IMR-90 (cell line): ENCODE measurements around the gene NES. TPM values are rescaled to one million over a fixed set of nuclear protein-coding genes. Genes with fewer than 3 reads are reported as not detected.

Experiments
- ATAC-seq: fragments of 200-7000 bp; cut with Tn5 transposase; 2 replicates; pipeline ENCODE4 v1.9.1; 2020; ENCODE audit warnings: low read depth, mild to moderate bottlenecking, moderate library complexity
- BruUV-seq: library from RNA; stranded (reverse); fragments of 400-500 nt; replicated peaks from 2 replicates; lab custom pipeline; 2021; lab: Mats Ljungman, UMichigan
- CTCF ChIA-PET: fragments of 300-600 bp; formaldehyde crosslinking; extraction: SDS; loops from one replicate; lab custom pipeline; 2021; ENCODE audit warnings: antibody characterized with exemption; lab: Yijun Ruan, JAX
- POLR2A ChIA-PET: fragments of 300-600 bp; sonication (Branson Sonifier 250); formaldehyde crosslinking; loops from one replicate; lab custom pipeline; 2022; ENCODE audit warnings: antibody characterized with exemption; ENCODE audit not compliant: unreplicated experiment; lab: Charles Lee
- DNase-seq: peaks from one replicate; pipeline ENCODE4 v3.0.0; 2013
- H2AFZ ChIP-seq: replicated peaks from 2 replicates; pipeline ENCODE3; 2013; ENCODE audit warnings: low read length, mild to moderate bottlenecking; ENCODE audit not compliant: poor library complexity
- H2AK5ac ChIP-seq: 2 replicates; pipeline ENCODE4 v1.6.1; 2013; ENCODE audit warnings: low read depth, low read length, inconsistent platforms
- H2AK9ac ChIP-seq: replicated peaks from 2 replicates; pipeline ENCODE3; 2013; ENCODE audit warnings: mild to moderate bottlenecking, low read depth, low read length, moderate library complexity; ENCODE audit not compliant: poor library complexity
- H2BK120ac ChIP-seq: 2 replicates; pipeline ENCODE4 v1.6.1; 2013; ENCODE audit warnings: low read depth, low read length, inconsistent platforms
- H2BK15ac ChIP-seq: 3 replicates; pipeline ENCODE4 v1.6.1; 2013; ENCODE audit warnings: low read depth, low read length, inconsistent platforms
- H2BK20ac ChIP-seq: 2 replicates; pipeline ENCODE4 v1.6.1; 2013; ENCODE audit warnings: low read depth, mild to moderate bottlenecking, inconsistent platforms, low read length, moderate library complexity
- H2BK5ac ChIP-seq: 2 replicates; pipeline ENCODE4 v1.6.1; 2013; ENCODE audit warnings: mild to moderate bottlenecking, low read depth, low read length, inconsistent platforms; ENCODE audit not compliant: poor library complexity, severe bottlenecking
- H3K14ac ChIP-seq: replicated peaks from 2 replicates; pipeline ENCODE4 v1.6.1; 2013; ENCODE audit warnings: low read depth, low read length, inconsistent platforms
- H3K18ac ChIP-seq: 2 replicates; pipeline ENCODE4 v1.6.1; 2013; ENCODE audit warnings: low read depth, low read length, control low read depth
- H3K23ac ChIP-seq: 2 replicates; pipeline ENCODE4 v1.6.1; 2013; ENCODE audit warnings: low read depth, low read length, inconsistent platforms
- H3K27ac ChIP-seq: 2 replicates; pipeline ENCODE4 v1.5.1; 2013; ENCODE audit warnings: mild to moderate bottlenecking, control low read depth, low read length; ENCODE audit not compliant: insufficient read depth
- H3K27me3 ChIP-seq: 2 replicates; pipeline ENCODE4 v1.6.1; 2013; ENCODE audit warnings: low read length; ENCODE audit not compliant: control insufficient read depth, insufficient read depth
- H3K36me3 ChIP-seq: 2 replicates; pipeline ENCODE4 v1.6.1; 2013; ENCODE audit warnings: low read length, mixed read lengths; ENCODE audit not compliant: control insufficient read depth, insufficient read depth
- H3K4ac ChIP-seq: 2 replicates; pipeline ENCODE4 v1.6.1; 2013; ENCODE audit warnings: low read depth, low read length, inconsistent platforms
- H3K4me1 ChIP-seq: 2 replicates; pipeline ENCODE4 v1.6.1; 2013; ENCODE audit warnings: low read length, mixed read lengths; ENCODE audit not compliant: control insufficient read depth, insufficient read depth
- H3K4me2 ChIP-seq: 2 replicates; pipeline ENCODE4 v1.6.1; 2013; ENCODE audit warnings: low read depth, mild to moderate bottlenecking, control low read depth, low read length, moderate library complexity
- H3K4me3 ChIP-seq: 2 replicates; pipeline ENCODE4 v1.5.1; 2013; ENCODE audit warnings: low read depth, mild to moderate bottlenecking, control low read depth, low read length, moderate library complexity; ENCODE audit not compliant: insufficient read depth
- H3K56ac ChIP-seq: 2 replicates; pipeline ENCODE4 v1.6.1; 2013; ENCODE audit warnings: low read length, inconsistent platforms; ENCODE audit not compliant: insufficient read depth; ENCODE audit errors: extremely low read depth
- H3K79me1 ChIP-seq, 2 experiments: 2 replicates each; pipeline ENCODE4 v1.6.1; 2013; ENCODE audit warnings: low read length in 2 of 2, inconsistent platforms in 1 of 2, low read depth in 1 of 2
- H3K9ac ChIP-seq: 2 replicates; pipeline ENCODE4 v1.6.1; 2013; ENCODE audit warnings: low read depth, low read length, control low read depth
- H3K9me1 ChIP-seq: 2 replicates; pipeline ENCODE4 v1.6.1; 2013; ENCODE audit warnings: low read length, inconsistent platforms; ENCODE audit not compliant: insufficient read depth
- H3K9me3 ChIP-seq: 2 replicates; pipeline ENCODE4 v1.6.1; 2013; ENCODE audit warnings: low read length; ENCODE audit not compliant: control insufficient read depth, insufficient read depth
- H4K20me1 ChIP-seq: 2 replicates; pipeline ENCODE4 v1.6.1; 2013; ENCODE audit warnings: low read length, inconsistent platforms; ENCODE audit not compliant: insufficient read depth
- H4K5ac ChIP-seq: 2 replicates; pipeline ENCODE4 v1.6.1; 2013; ENCODE audit warnings: mild to moderate bottlenecking, low read depth, low read length, control low read depth
- H4K8ac ChIP-seq, 2 experiments: 2 replicates each; pipeline ENCODE4 v1.6.1; 2013; ENCODE audit warnings: low read depth in 2 of 2, low read length in 2 of 2, control low read depth in 1 of 2, inconsistent platforms in 1 of 2
- H4K91ac ChIP-seq: 2 replicates; pipeline ENCODE4 v1.6.1; 2013; ENCODE audit warnings: low read depth, low read length, inconsistent platforms; ENCODE audit not compliant: insufficient read depth
- BHLHE40 ChIP-seq: fragments of 150-350 bp; IDR thresholded peaks from 2 replicates; pipeline ENCODE4 v1.6.1; 2016; ENCODE audit warnings: mild to moderate bottlenecking, low read depth, low read length
- CEBPB ChIP-seq: IDR thresholded peaks from 2 replicates; pipeline ENCODE4 v1.6.1; 2012; ENCODE audit warnings: low read depth, low read length, improper control_type of control experiment
- CHD1 ChIP-seq: IDR thresholded peaks from 2 replicates; pipeline ENCODE4 v1.6.1; 2012; ENCODE audit warnings: low read depth, low read length, improper control_type of control experiment
- FOS ChIP-seq: fragments of 150-350 bp; IDR thresholded peaks from 2 replicates; pipeline ENCODE4 v1.6.1; 2016; ENCODE audit warnings: low read depth, low read length
- MAZ ChIP-seq: IDR thresholded peaks from 2 replicates; pipeline ENCODE4 v1.6.1; 2012; ENCODE audit warnings: low read depth, mild to moderate bottlenecking, low read length, improper control_type of control experiment, moderate library complexity, borderline replicate concordance
- MXI1 ChIP-seq: IDR thresholded peaks from 2 replicates; pipeline ENCODE4 v1.6.1; 2012; ENCODE audit warnings: low read depth, mild to moderate bottlenecking, low read length, moderate library complexity, borderline replicate concordance
- NFE2L2 ChIP-seq: fragments of 150-350 bp; IDR thresholded peaks from 2 replicates; pipeline ENCODE4 v1.6.1; 2016; ENCODE audit warnings: low read depth, mild to moderate bottlenecking, low read length
- POLR2A ChIP-seq: IDR thresholded peaks from 2 replicates; pipeline ENCODE4 v1.6.1; 2012; ENCODE audit warnings: mild to moderate bottlenecking, low read depth, low read length
- RAD21 ChIP-seq: IDR thresholded peaks from 2 replicates; pipeline ENCODE4 v1.6.1; 2012; ENCODE audit warnings: low read length, improper control_type of control experiment
- RCOR1 ChIP-seq: IDR thresholded peaks from 2 replicates; pipeline ENCODE4 v1.6.1; 2012; ENCODE audit warnings: mild to moderate bottlenecking, low read length, improper control_type of control experiment; ENCODE audit not compliant: insufficient replicate concordance
- RFX5 ChIP-seq: IDR thresholded peaks from 2 replicates; pipeline ENCODE4 v1.8.0; 2012; ENCODE audit warnings: low read depth, mild to moderate bottlenecking, low read length, moderate library complexity
- SMC3 ChIP-seq: fragments of 150-350 bp; IDR thresholded peaks from 2 replicates; pipeline ENCODE4 v1.6.1; 2016; ENCODE audit warnings: low read depth, mild to moderate bottlenecking, antibody characterized with exemption, low read length, moderate library complexity
- WGBS, 2 experiments: methylation state at CpG; one replicate each; pipeline versions ENCODE4 v1.1.5 to v1.1.7; 2013; ENCODE audit warnings: missing lambda C conversion rate in 2 of 2; ENCODE audit not compliant: insufficient read length in 1 of 2; ENCODE audit errors: extremely low coverage in 2 of 2; 5-methylcytosine and 5-hydroxymethylcytosine counted together
- dilution Hi-C: fragments of 300-500 bp; cut with HindIII; formaldehyde crosslinking; loops from one replicate; pipeline ENCODE4 v1.14.3; 2018; ENCODE audit warnings: low sequenced_read_pairs; ENCODE audit not compliant: unreplicated experiment
- in situ Hi-C: fragments of 300-500 bp; cut with MboI; formaldehyde crosslinking; loops from 3 replicates; pipeline ENCODE4 v1.14.3; 2019; ENCODE audit warnings: low sequenced_read_pairs, inconsistent platforms, mixed read lengths
- intact Hi-C: fragments of 100-400 bp; cut with micrococcal nuclease; formaldehyde crosslinking; loops from 2 replicates; pipeline ENCODE4 v1.10.0; 2022
- polyA plus RNA-seq, 3 experiments: library from polyadenylated mRNA; depleted of rRNA; stranded (reverse); fragments of >200 nt; gene quantifications; 2 replicates each; pipeline ENCODE4 v1.2.3, GENCODE V29; 2012; ENCODE audit warnings: low replicate concordance in 1 of 3
- total RNA-seq: library from RNA; depleted of rRNA; stranded (reverse); fragments of >200 nt; gene quantifications from 2 replicates; pipeline ENCODE4 v1.2.3, GENCODE V29; 2012
- TF ChIP-seq, protein P1 (sequence below): fragments of 150-350 bp; IDR thresholded peaks from 2 replicates; pipeline ENCODE4 v1.6.1; 2017; ENCODE audit warnings: mild to moderate bottlenecking, antibody characterized with exemption, low read length, low read depth
- TF ChIP-seq, protein P2 (sequence below): fragments of 150-350 bp; IDR thresholded peaks from 2 replicates; pipeline ENCODE4 v1.6.1; 2016; ENCODE audit warnings: low read depth, mild to moderate bottlenecking, low read length, moderate library complexity, borderline replicate concordance

NES gene
- total and polyA plus RNA-seq, 2 of the 4 experiments (the other 2 are of a cell fraction), result 25.3 to 40.1 TPM

DNA sequence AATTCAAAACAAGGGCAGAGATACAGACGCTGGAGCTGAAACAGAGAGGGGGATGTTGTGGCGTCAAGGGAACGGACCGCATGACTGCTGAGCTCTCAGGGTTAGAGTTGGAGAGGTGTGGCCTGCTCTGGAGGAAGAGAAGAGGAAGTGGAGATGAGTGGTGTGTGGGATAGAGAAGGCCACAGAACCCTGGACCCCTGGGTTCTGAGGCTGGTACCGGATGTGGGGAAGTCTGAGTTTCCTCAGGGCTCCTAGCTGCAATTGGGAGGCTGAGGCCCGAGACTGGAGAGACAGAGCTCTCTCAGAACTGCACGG is 33.5 kb downstream of the NES start:
- H3K56ac ChIP-seq, result no peak overlapping the region
- H4K5ac ChIP-seq, result no peak overlapping the region
- H2AFZ ChIP-seq, result no peak overlapping the region
- H3K27me3 ChIP-seq, result peaks cover 96% of the 10 kb centered on the region
- no peaks in the 10 kb centered on the region for H3K79me1 ChIP-seq
- H3K14ac ChIP-seq, result no peak overlapping the region
- 0 out of 2 replicates have a peak, but pooled peaks cover 1% of the 10 kb centered on the region for H3K9me3 ChIP-seq
- CTCF ChIA-PET, result interaction anchor here (0.7 to 1.8 kb wide), 2 partner anchors 17 to 146 kb away, joined by 5 to 14 read pairs; no protein-coding TSS in a partner anchor
- H3K23ac ChIP-seq, result no peak overlapping the region
- no peak overlapping the region for H2BK15ac ChIP-seq
- no peak overlapping the region for H3K4ac ChIP-seq
- BruUV-seq, result no TSS peak
- ATAC-seq (no peak), DNase-seq (no peak)
- no peak overlapping the region for H2BK5ac ChIP-seq
- in situ Hi-C loops (no loop called here), dilution Hi-C loops (no loop called here), intact Hi-C loops (no loop called here)
- H3K36me3 ChIP-seq, result no peaks in the 10 kb centered on the region
- no peak overlapping the region for H3K9ac ChIP-seq
- no peak overlapping the region for H2BK120ac ChIP-seq
- no peak for TF ChIP-seq MXI1
- TF ChIP-seq MAZ, result no peak
- no peak for TF ChIP-seq SMC3
- TF ChIP-seq RCOR1, result no peak
- no peak for TF ChIP-seq CEBPB
- TF ChIP-seq RFX5, result no peak
- TF ChIP-seq FOS, result no peak
- TF ChIP-seq BHLHE40, result no peak
- no peak for TF ChIP-seq NFE2L2
- TF ChIP-seq, protein P1, sequence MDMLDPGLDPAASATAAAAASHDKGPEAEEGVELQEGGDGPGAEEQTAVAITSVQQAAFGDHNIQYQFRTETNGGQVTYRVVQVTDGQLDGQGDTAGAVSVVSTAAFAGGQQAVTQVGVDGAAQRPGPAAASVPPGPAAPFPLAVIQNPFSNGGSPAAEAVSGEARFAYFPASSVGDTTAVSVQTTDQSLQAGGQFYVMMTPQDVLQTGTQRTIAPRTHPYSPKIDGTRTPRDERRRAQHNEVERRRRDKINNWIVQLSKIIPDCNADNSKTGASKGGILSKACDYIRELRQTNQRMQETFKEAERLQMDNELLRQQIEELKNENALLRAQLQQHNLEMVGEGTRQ, result no peak
- TF ChIP-seq, protein P2, sequence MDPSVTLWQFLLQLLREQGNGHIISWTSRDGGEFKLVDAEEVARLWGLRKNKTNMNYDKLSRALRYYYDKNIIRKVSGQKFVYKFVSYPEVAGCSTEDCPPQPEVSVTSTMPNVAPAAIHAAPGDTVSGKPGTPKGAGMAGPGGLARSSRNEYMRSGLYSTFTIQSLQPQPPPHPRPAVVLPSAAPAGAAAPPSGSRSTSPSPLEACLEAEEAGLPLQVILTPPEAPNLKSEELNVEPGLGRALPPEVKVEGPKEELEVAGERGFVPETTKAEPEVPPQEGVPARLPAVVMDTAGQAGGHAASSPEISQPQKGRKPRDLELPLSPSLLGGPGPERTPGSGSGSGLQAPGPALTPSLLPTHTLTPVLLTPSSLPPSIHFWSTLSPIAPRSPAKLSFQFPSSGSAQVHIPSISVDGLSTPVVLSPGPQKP, result no peak
- no peak for TF ChIP-seq POLR2A
- TF ChIP-seq CHD1, result no peak
- no peak for TF ChIP-seq RAD21
- H4K8ac ChIP-seq, result no peak overlapping the region
- no peak overlapping the region for H4K91ac ChIP-seq
- WGBS, 2 experiments, result 34% methylated on average over 4 of the region's 7 CpGs; no CpG with 5 or more reads in 1 of the 2 experiments
- no peak overlapping the region for H2AK5ac ChIP-seq
- no peak overlapping the region for H3K4me3 ChIP-seq
- H3K4me2 ChIP-seq, result no peak overlapping the region
- H3K27ac ChIP-seq, result no peak overlapping the region
- no peaks in the 10 kb centered on the region; the same call in 1 of the 2 replicates for H3K4me1 ChIP-seq
- peaks cover 18% of the 10 kb centered on the region; the same call in 1 of the 2 replicates for H4K20me1 ChIP-seq
- no peak overlapping the region for H3K18ac ChIP-seq
- peak overlapping the region; percentile 28 for H2AK9ac ChIP-seq
- POLR2A ChIA-PET, result no interaction called here
- H3K9me1 ChIP-seq, result no peaks in the 10 kb centered on the region
- H2BK20ac ChIP-seq, result no peak overlapping the region
